GM19240 (cell line): ENCODE data around the gene SCN1A.
"Not testable (repeated sequence)": the region's sequence is repeated elsewhere in the genome, so short reads cannot be mapped to it uniquely, and the experiment has no call there.

Experiments
- DNase-seq: peaks from one replicate; pipeline ENCODE4 v3.0.0; 2011; ENCODE audit warnings: low spot score; ENCODE audit not compliant: insufficient read length

The SCN1A gene

DNA sequence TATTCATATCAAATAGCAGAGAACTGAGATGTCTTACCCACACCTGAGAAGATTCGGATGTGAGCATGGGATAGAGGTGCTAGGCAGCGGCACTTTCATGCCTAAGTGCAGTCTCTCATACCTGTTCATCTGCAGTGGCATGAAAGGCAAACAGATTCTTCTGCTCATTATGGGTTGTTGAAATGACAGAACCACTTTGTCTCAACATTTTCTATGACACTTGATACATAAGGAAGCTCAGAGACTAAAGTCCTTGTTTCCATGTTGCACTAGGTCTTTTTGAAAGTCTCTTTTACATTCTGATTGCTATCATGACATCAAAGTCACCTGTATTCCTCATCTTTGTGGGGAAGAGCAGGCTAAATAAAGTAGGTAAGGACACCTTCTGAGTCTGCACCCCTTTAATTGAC is 8.0 kb upstream of the SCN1A start:
- DNase-seq: no peak

DNA sequence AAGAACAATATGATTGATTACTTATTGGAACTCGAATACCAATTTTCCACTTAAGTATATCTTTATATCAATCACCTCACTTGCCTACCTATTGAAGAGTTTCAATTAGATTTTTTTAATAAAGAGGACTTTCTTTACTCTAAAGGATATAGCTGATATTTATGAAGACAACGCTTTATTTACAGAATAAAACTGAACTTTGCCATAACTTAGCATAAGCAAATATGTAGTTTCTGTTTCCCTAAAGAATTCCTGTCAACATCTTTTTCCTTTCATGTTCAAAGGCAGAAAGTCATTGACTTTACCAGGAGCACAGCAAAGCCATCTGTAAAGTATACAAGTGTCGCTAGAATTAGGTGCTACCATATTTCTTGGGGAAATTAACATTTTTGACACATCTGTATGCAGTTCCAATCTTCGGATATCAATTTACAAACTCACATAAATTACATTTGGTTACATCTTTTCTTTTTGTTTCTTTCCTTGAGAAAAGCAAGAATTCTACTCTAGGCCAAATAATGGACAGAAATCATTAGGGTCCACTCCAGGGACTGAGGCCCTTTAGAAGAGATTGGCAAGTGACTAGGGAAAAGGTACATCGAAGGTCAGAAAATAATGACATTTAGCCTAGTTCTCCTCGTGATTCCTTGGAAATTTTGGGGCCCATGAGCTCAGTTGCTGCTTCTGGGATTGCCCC is 7.5 kb upstream of the SCN1A start:
- DNase-seq: no peak

DNA sequence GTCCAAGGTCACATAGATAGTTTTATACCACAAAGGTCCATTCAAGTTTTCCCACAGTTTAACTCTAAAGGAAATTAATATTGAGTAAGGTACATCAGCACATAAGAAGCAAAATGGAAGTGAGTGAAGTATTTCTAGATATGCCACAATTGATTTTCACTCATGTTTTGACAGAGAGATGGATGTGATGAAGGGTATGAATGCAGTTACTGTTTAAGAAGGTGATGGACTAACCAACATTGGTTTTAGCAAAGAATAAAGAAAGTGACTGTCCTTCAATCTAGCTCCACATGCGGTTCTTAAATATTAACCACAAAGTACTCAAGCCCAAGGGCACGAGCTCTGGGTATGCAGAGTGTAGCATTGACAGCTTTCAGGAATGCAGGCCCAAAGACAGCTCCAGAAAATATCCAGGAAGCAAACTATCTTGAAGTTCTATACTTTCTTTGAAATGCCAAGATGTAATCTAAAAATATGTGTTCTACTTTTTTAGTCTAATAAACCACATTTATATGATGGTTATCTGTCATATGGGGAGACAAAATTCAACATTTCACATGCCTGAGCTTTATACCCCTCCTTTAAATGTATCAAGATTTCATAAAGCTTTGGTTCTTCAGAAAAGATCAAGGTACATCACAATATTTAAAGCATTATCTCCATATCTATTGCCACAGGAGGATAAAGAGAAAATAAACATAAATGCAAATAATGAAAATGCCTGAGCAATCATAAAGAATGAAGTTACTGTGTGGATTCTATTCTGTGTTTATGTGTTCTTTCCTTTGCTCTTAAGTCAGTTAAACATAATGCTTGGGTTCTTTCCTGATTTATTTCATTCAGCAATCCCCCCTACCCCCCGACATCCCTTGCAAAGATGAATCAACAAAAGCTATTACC is 6.7 kb upstream of the SCN1A start:
- no peak for DNase-seq

DNA sequence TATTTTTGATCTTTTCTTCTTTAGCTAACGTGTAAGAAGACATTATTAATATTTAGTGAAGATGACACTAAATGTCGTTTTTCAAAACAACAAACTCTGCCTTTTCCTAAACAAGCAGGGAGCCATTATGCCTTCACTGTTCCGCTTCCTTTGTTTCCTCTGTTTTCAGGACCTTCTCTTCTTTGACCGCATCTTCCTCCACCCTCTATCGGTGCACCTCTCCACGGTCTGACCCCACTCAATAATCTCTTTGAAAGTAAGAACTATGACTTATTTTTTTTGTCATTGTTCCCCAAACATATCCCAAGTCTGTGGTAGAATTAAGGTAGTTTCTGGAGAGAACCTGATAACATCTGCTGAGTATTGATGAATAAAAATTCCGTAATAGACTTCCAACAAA is 5.8 kb upstream of the SCN1A start:
- DNase-seq: no peak

DNA sequence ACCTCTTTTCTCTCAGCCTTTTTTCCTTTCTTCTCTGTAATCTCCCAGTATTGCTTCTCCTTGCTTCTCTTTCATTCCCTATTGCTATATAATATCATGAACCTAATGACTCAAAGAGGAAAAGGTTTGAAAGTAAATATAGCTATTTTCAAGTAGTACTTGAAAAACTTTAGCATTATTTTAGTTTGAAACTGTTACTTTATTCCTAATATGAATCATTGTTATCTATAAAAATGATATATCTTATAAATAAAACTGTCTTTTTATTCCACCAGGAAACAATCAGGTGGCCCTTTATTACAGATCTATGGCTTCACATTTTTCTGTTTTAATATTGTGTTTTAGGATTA is 311 bp upstream of the SCN1A start:
- no peak for DNase-seq

DNA sequence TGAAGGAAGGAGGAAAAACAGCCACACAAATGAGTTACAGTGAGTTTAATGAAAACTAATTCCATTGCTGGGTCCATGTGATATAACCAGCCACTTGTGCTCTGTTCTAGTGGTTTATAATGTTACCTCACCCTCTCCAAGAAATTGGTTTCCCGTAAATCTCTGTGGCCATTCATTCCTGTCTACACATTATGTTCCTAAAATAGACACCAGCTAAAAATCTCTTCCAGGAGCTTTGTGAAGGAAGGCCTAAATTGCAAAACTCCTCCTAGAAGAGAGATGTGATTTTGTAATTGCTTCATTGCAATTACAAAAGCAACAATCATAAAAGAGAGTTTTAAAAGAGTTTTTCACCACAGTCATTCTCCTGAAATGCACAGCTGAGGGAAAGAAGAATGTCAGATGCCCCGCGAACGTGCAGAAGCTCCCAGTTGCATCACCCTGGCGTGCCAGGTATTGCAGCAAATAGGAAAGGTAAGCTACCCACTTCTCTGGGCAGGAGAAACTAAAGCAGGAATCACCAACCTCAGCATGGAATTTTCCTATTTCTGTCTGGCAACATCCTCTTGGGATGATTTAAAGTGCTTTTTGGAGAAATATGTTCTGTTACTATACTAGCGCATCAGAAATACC is 1.7 kb downstream of the SCN1A start:
- no peak for DNase-seq

DNA sequence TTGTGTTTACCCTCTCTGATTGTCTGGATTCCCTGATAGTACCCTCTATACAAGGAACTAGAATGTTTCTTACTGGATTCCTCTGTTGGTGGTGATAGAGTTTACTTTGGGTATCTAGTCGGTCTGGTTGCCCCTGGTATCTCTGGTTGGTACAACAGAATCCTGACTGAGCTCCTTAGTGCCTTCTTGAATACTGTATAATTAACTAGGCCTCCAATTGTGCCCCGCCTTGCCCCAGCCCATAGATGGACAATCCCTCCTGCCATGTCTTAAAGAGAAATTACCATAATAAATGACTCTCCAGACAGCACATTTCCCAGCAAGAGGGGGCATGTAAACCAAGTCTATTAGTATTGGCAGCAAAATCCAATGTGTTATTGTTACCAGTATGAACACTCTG is 2.3 kb downstream of the SCN1A start:
- no peak for DNase-seq

DNA sequence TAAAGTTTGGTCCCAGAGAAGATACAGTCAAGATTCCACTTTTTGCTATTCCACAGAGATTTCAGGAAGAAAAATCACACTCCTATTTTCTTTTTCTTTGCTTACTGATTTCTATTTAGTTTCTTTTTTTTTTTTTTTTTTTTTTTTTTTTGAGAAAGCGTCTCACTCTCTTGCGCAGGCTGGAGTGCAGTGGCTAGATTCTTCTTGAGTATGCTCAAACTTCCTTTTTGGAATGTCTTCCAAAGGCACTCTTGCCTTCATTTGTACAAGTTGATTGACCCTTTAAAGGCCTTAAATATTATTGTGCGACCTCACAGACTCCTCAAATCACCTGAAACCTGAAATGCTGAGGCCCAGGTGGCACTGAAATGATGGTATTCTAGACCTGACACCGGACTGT is 9.6 kb downstream of the SCN1A start:
- DNase-seq: no peak

DNA sequence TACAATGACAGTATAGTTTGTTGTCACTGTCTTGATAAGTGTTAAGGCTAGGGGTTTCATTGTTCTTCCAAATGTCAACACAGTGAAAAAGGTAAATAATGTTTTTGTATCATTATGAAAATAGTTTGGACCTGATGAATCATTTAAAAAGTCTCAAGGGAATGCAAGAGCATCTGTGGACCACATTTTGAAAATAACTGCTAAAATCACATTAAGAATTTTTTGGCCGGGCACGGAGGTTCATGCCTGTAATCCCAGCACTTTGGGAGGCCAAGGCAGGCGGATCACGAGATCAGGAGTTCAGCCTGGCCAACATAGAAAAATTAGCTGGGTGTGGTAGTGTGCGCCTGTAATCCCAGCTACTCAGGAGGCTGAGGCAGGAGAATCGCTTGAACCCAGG is 10.3 kb downstream of the SCN1A start:
- DNase-seq: no peak

DNA sequence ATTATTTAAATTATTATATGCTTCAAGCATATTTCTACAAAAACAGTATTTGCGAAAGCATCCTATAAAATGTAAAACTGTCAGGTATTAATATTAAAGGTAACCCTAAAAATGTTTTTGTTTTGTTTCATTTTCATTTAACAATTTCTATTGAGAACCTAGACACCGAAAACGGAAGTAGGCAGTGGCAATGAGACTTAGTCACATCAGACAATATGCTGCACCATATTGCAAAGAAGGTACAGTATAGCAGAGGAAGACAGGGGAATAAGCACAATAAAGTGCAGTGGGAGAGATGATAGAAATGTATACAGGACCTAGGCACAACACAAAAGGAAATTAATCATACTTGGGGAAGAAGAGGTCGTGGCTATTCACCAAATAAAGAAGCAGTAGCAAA is 12.2 kb downstream of the SCN1A start:
- DNase-seq: no peak

DNA sequence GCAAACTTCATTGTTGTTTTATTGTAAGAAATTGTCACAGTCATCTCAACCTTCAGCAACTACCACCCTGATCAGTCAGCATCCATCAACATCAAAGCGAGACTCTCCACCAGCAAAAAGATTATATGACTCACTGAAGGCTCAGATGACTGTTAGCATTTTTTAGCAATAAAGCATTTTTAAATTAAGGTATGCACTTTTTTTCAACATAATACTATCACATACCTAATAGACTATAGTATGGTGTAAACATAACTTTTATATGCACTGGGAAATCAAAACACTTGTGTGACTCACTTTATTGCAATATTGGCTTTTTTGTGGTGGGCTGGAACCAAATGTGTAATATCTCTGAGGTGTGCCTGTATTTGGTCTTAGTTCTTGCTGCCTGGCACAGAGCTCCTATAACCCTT is 15.6 kb downstream of the SCN1A start:
- DNase-seq: no peak

DNA sequence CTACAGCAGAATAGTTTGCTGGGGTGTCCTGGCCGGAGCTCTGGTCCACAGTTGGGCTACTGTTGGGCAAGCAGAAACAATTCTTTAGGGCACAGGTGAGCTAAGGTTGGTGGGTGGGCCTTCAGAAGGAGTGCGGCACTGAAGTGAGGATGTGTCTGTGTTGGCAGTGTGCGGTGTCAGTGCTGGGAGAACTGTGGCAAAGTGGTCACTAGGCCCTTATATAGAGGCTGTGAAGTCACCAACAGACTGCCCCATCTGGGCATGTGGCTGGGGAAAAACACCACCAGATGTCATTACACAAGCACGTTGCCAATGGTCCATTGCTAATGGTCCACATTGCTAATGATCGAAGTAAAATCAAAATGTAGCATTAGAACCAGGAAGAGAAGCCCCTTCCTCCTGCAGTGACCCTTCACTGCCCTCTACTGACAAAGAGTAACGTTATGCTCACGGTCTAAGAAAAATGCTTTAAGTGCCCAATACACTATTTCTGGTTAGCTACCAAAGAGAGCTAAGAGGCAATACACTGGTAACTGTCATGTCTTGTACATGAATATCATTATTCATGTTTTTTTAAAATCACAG is 21.3 kb downstream of the SCN1A start:
- DNase-seq: no peak

DNA sequence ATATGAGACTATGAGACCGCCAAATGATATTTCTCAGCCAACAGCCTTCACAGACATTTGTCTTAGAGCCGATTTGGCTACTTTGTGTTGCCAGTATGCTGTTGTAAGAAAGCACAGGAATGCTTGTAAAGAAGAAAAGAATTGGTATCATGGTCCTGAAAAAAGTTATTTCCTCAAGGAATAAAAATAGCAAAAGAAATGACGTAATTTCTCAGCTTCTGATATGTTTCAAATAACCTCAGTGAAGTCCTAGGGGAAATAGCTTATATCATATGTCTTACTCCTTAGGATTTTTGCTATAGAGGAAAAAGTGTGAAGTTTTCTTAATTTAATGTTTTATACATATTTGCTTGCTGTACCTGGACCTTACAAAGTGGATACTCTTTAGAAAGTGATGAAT is 23.0 kb downstream of the SCN1A start:
- no peak for DNase-seq

DNA sequence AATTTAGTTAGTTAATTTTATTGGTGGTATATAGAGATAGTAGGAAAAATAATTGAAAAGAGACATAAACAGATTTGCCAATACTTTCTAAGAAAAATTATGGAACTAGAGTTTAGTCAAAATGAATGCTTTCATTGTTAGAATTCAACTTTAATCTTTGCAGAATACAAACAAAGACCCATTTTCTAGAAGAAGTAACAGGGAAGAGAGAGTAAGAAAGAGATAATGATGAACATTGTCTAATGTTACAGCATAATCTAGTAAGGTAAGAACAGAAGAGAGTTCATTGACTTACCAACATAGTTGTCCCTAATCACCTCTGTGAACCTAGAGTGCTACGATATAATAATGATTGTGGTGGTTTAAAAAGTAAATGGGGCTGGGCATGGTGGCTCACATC is 23.7 kb downstream of the SCN1A start:
- DNase-seq: no peak

DNA sequence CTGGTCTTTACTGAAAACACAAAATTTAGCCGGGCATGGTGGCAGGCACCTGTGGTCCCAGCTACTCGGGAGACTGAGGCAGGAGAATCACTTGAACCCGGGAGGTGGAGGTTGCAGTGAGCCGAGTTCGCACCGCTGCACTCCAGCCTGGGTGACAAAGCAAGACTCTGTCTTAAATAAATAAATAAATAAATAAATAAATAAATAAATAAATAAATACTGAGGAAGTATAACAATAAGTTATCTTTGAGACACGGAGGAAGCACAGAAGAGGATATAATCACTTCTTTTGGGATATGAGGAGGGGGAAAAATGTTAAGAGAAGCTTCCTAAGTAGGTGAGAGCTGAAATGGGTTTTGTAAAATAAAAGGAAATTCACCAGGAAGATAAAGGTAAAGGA is 24.5 kb downstream of the SCN1A start:
- DNase-seq: not testable (repeated sequence)

DNA sequence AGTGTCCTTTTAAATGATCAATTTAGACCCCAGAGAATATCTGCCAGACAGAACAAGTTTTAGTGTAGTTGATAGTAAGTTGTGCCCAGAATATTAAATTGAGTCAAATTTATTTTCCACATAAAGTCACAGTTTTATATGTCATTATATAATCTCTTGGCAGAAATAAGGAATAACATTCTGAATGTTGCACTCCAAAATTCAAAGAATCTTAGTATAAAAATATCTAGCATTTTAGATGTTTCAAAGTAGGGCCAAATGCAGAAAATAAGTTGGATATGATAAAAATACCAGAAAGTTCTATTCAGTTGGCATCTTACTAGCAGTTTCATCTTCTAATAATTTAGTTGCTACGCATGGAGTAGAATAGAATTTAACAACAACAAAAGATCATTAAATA is 33.5 kb downstream of the SCN1A start:
- DNase-seq: no peak

DNA sequence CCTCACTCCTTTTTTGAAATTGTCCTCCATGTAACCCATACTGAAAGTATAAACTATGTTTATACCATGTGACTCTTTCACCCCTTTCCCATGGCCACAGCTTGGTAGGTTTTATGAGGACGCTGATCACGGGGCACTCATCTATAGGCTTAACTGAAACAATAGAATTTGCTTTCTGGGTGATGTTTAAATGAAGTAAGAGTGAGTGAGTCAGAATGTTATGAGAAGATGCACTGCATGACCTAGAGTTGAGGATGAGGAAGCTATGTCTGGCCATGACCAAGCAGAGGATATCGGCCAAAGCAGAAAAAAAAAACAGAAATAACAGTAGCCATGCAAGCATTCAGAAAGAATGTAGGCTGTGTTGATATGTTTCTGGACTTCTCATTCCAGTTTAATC is 34.9 kb downstream of the SCN1A start:
- DNase-seq: no peak

DNA sequence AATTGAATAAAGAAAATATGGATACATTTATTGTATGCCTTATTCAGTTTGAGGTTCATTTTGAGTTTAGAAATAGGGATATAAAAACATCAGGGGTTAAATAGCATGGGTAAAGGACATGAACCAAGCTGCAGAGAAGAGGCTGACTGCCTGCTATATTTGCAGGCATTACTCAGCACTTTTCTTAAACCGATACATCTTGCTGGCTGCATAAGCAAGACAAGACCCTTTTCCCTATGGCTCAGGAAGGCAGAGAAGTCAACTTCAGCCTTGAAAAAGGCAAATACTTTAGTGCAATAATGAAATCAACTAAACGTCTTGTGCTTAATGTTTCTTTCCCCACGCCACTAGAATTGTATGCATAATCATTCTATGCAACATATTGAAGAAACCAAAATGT is 36.4 kb downstream of the SCN1A start:
- no peak for DNase-seq

DNA sequence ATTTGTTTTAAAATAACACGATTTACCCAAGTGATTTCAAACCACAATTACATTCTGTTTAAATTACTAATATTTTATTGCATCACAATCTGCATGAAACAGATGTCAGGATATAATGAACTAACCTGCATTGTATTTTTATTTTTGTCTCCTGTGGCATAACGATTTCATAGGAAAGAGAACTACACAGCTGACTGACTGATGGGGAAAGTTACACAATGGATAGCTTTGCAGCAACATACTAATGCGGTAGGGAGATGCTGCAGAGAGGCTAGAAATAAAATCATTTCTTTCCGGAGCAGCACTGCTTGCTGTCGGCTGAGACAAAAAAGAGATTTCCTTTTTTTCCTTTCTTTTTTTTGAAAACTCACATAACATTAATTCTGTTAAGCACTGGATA is 36.9 kb downstream of the SCN1A start:
- no peak for DNase-seq

DNA sequence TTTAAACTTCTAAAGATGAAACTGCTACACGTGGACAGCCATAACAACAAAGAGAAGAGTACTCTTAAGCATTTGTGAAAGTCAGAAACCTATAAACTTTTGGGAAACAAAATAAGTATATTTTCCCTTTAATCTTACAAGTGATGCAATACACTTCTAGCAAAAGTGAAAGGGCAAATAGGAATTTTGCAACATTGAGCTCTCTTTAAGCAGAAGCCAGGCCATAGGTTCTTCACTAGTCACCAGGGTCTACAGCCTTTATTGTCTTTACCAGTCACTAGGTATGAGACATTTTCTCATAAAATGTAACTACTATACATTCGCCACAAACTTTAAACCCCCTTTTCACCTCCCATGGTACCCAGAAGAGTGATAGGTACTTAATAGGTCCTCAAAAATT is 37.5 kb downstream of the SCN1A start:
- DNase-seq: no peak

DNA sequence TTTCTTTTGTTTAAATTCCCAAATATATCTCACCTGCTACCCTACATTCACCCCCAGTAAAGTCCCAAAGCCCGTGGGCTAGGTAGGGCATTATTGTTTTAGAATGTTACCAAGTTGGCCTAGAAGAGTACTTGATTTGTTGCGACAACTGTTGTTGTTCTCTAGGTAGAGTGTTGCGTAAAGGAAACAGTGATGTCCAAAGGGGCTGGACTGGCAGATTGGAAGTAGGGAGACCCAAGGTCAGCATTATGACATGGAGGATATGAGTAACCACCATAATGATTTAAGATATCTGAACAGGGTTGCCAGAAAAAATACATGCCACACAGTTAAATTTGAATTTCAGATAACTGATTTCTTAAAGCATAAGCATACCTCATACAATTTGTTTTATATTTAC is 39.2 kb downstream of the SCN1A start:
- DNase-seq: no peak

DNA sequence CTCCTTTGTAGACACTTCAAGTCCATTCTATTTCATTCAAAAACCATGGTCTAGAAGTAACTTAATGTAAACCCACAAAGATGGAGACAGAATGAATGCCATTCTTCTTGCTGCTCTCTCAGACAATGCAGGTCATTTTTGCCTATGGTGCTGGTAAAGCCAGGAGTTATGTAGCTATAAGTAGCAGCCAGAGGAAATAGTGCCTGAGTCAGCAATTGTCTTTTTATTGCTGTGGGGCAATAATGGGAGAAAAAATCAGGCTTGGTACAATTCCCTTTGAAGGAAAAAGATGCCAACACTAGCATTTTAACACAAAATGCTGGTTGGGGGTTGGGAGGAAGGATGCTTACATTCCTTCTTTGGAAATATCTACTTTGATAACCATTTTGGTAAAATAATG is 43.5 kb downstream of the SCN1A start:
- DNase-seq: no peak
